Vagina (tissue), 2 donors: ENCODE data around the gene OR2T34. TPM values are rescaled to one million over a fixed set of nuclear protein-coding genes. Genes with fewer than 3 reads are reported as not detected.

Experiments
- DNase-seq, 2 donors: peaks; one replicate each; pipeline ENCODE4 v3.0.0-alpha.2; 2017; ENCODE audit errors: extremely low spot score in 2 of 2
- H3K27ac ChIP-seq: fragments of 200-600 bp; sonication (generic); one replicate; pipeline ENCODE4 v1.5.1; 2019
- H3K27me3 ChIP-seq: fragments of 200-600 bp; sonication (generic); one replicate; pipeline ENCODE4 v1.5.1; 2019
- H3K36me3 ChIP-seq, 2 donors: fragments of 200-600 bp; sonication (generic); one replicate each; pipeline ENCODE4 v1.5.1; 2017 to 2019
- H3K4me1 ChIP-seq: fragments of 200-600 bp; sonication (generic); one replicate; pipeline ENCODE4 v1.5.1; 2019
- H3K4me3 ChIP-seq, 2 donors: fragments of 200-600 bp; sonication (generic); 1 replicate in 1 of 2; 2 replicates in 1 of 2; pipeline ENCODE4 v1.5.1; 2016 to 2019
- H3K9me3 ChIP-seq: fragments of 200-600 bp; sonication (generic); one replicate; pipeline ENCODE4 v1.5.1; 2019
- POLR2A ChIP-seq, 2 donors: fragments of 450-650 bp; IDR thresholded peaks; one replicate each; pipeline ENCODE4 v1.6.1; 2017; ENCODE audit warnings: antibody characterized with exemption in 2 of 2, mild to moderate bottlenecking in 2 of 2, moderate library complexity in 2 of 2
- POLR2AphosphoS5 ChIP-seq, 2 donors: sonication (generic); formaldehyde crosslinking; IDR thresholded peaks; one replicate each; pipeline ENCODE4 v1.9.0; 2017; ENCODE audit warnings: antibody characterized with exemption in 2 of 2, mild to moderate bottlenecking in 2 of 2, low read depth in 1 of 2; ENCODE audit not compliant: insufficient read depth in 1 of 2
- intact Hi-C: fragments of 100-400 bp; cut with DNase I; formaldehyde crosslinking; loops from one replicate; pipeline ENCODE4 v1.15.1; 2023
- total RNA-seq: library from RNA; depleted of rRNA; stranded (reverse); fragments of >200 nt; gene quantifications from one replicate; pipeline ENCODE4 v1.2.3, GENCODE V29; 2016
- TF ChIP-seq, protein P1 (sequence below), 3 experiments: fragments of 450-650 bp in 2 of 3; fragments of 200-600 bp in 1 of 3; sonication (generic) in 1 of 3; IDR thresholded peaks; one replicate each; pipeline ENCODE4 v1.5.1; 2017 to 2019; ENCODE audit warnings: antibody characterized with exemption in 3 of 3, mild to moderate bottlenecking in 2 of 3, moderate library complexity in 2 of 3

OR2T34 gene
- total RNA-seq, 1 donor from 2014 or later: not detected

- TF ChIP-seq POLR2A (IDR thresholded peaks at IDR 0.05) (no peak), POLR2AphosphoS5 (IDR thresholded peaks at IDR 0.05; ENCODE audit: insufficient read depth in 1 of 2, low read depth in 1 of 2) (no peak)
- TF ChIP-seq, protein P1, sequence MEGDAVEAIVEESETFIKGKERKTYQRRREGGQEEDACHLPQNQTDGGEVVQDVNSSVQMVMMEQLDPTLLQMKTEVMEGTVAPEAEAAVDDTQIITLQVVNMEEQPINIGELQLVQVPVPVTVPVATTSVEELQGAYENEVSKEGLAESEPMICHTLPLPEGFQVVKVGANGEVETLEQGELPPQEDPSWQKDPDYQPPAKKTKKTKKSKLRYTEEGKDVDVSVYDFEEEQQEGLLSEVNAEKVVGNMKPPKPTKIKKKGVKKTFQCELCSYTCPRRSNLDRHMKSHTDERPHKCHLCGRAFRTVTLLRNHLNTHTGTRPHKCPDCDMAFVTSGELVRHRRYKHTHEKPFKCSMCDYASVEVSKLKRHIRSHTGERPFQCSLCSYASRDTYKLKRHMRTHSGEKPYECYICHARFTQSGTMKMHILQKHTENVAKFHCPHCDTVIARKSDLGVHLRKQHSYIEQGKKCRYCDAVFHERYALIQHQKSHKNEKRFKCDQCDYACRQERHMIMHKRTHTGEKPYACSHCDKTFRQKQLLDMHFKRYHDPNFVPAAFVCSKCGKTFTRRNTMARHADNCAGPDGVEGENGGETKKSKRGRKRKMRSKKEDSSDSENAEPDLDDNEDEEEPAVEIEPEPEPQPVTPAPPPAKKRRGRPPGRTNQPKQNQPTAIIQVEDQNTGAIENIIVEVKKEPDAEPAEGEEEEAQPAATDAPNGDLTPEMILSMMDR (IDR thresholded peaks at IDR 0.05): no peak
Observed at GRCh38 chr1:248613742-248614141, 39.2 kb upstream of the OR2T34 start.

DNA sequence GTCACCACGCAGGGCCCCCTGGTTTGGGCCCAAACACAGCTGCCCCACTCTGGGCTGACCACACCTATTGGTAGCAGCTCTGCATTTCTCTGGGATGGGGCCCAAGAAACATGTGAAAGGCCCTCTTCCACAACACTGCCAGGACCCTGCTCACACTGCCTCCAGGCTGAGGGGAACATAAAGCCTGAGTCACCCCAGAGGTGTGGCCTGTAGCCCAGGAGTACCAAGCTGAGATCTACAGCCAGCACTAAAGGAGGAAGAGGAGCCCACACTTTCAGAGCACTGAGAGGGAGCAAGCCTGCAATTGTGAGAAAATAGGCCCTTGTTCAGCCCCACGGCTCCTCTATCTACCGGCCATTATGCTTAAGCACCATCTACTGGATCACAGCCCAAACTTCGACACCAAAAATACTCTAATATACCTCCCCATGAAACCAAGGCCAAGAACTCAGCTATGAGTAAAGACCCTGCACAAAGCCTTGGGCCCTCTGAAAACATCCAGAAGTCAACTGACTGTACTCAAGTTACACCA, 37.4 kb upstream of the OR2T34 start:
- no peaks in the 10 kb centered on the region for H3K4me1 ChIP-seq
- H3K36me3 ChIP-seq: no peaks in the 10 kb centered on the region
- intact Hi-C loops: no loop called here
- no peaks in the 10 kb centered on the region for H3K9me3 ChIP-seq
- TF ChIP-seq POLR2A (IDR thresholded peaks at IDR 0.05) (no peak), POLR2AphosphoS5 (IDR thresholded peaks at IDR 0.05; ENCODE audit: insufficient read depth in 1 of 2, low read depth in 1 of 2) (no peak)
- TF ChIP-seq, protein P1 (IDR thresholded peaks at IDR 0.05): no peak
- no peak for DNase-seq
- no peaks in the 10 kb centered on the region for H3K27me3 ChIP-seq
- H3K27ac ChIP-seq: no peak overlapping the region
- H3K4me3 ChIP-seq: no peak overlapping the region

More at GRCh38 chr1:248613742-248614141, 39.2 kb upstream of the OR2T34 start:
- Histone ChIP-seq H3K27ac (no peak overlapping the region), H3K27me3 (no peaks in the 10 kb centered on the region), H3K9me3 (no peaks in the 10 kb centered on the region), H3K4me1 (no peaks in the 10 kb centered on the region), H3K4me3 (no peak overlapping the region), H3K36me3 (no peaks in the 10 kb centered on the region)
- intact Hi-C loops: no loop called here
- no peak for DNase-seq

DNA sequence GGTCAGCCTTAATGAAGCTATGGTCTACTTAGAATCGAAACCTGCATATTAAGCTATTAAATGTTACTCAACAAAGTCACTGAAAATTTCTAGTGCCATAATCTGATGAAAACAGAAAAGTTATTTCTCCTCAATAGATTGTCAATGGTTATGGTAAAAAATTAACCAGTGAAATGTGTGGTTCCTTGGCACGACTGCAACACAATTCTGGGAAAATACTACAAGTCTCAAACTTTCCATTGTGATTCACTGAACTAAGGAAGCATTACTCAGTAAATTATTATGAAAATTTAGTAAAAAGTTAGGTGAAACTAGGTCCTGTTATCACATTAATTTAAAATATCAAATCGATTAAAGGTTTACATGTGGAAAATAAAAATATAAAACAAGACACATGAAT, 35.7 kb upstream of the OR2T34 start:
- TF ChIP-seq POLR2A (IDR thresholded peaks at IDR 0.05) (no peak), POLR2AphosphoS5 (IDR thresholded peaks at IDR 0.05; ENCODE audit: insufficient read depth in 1 of 2, low read depth in 1 of 2) (no peak)
- TF ChIP-seq, protein P1 (IDR thresholded peaks at IDR 0.05): no peak
- no peaks in the 10 kb centered on the region for H3K27me3 ChIP-seq
- H3K4me1 ChIP-seq: no peaks in the 10 kb centered on the region
- intact Hi-C loops: no loop called here
- H3K27ac ChIP-seq: no peak overlapping the region
- H3K4me3 ChIP-seq: no peak overlapping the region
- H3K36me3 ChIP-seq: no peaks in the 10 kb centered on the region
- no peaks in the 10 kb centered on the region for H3K9me3 ChIP-seq
- DNase-seq: no peak

DNA sequence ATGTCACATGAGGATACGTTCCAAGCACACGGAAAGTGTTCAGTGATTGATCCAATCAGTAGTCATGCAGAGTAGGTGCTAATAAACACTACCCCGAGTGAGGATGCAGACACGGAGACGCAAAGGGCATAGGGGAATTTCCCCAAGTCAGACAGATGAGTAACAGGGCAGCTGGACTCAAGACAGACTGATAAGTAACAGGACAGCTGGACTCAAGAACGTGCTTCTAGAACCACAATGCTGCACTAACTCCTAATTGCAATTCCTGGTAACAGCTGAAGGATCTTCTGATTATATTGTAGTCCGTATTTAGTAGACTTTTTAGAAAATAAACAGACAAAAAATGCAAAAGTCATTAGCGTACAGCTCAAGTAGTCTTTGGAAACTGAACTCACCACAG, 24.8 kb upstream of the OR2T34 start:
- intact Hi-C loops: no loop called here
- Histone ChIP-seq H3K36me3 (no peaks in the 10 kb centered on the region), H3K4me1 (no peaks in the 10 kb centered on the region), H3K27me3 (no peaks in the 10 kb centered on the region), H3K4me3 (no peak overlapping the region), H3K27ac (no peak overlapping the region), H3K9me3 (no peaks in the 10 kb centered on the region)
- TF ChIP-seq, protein P1 (IDR thresholded peaks at IDR 0.05): no peak
- no peak for TF ChIP-seq POLR2A (IDR thresholded peaks at IDR 0.05)
- no peak for DNase-seq

DNA sequence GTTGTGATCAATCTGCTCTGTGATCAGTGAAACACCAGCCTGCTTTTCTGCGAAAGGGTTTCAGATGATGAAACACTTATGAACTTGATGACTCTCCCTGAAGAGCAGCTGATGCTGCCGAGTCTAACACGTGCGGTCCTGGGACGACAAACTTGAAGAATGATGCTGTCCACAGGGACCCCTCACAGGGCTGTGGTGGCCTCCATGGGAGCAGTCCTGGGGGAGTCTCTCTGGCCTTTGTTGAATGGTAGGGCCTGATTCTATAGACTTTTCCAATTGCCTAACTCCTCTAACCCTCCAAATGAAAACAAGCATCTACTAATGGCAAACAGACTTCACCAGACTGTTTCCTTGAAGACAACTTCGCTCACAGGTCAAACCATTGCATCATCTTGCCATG, 23.0 kb upstream of the OR2T34 start, which contains the start of gene OR2T10:
Gene OR2T10, minus strand, starts transcription at position 112 of the 400 bp plus-strand sequence. CDS start 3,932 bp downstream, outside the sequence.
- Histone ChIP-seq H3K27ac (no peak within 1 kb of the TSS), H3K36me3 (no peaks in the 10 kb centered on the region), H3K4me1 (no peaks in the 10 kb centered on the region), H3K9me3 (no peaks in the 10 kb centered on the region), H3K4me3 (no peak within 1 kb of the TSS), H3K27me3 (no peaks in the 10 kb centered on the region)
- intact Hi-C loops: no loop called here
- TF ChIP-seq, protein P1 (IDR thresholded peaks at IDR 0.05): no peak
- TF ChIP-seq POLR2AphosphoS5 (IDR thresholded peaks at IDR 0.05; ENCODE audit: insufficient read depth in 1 of 2, low read depth in 1 of 2) (no peak), POLR2A (IDR thresholded peaks at IDR 0.05) (no peak)
- DNase-seq: no peak
